ENCODE data around the gene FAM151A. TPM values are rescaled to one million over a fixed set of nuclear protein-coding genes. Genes with fewer than 3 reads are reported as not detected.
A peak's percentile ranks its signal among the peaks of the same experiment; 100 is the strongest.

FAM151A gene
- polyA plus RNA-seq, 4 donors = 1.4 to 22.0 (median 1.6) TPM

GRCh38 chr1:54580856-54581550 is 42.3 kb downstream of the FAM151A start:
- DNase-seq (no peak), FAIRE-seq (no peak)
- no peaks in the 10 kb centered on the region for H3K9me3 ChIP-seq (ENCODE audit: control insufficient read depth in 2 of 2, insufficient read depth in 1 of 2, low read depth in 1 of 2, low read length in 1 of 2)
- no peaks in the 10 kb centered on the region for H3K27me3 ChIP-seq (ENCODE audit: control insufficient read depth in 3 of 3, insufficient read depth in 3 of 3, low read length in 3 of 3)
- peaks cover 0 to 68% (median 0%) of the 10 kb centered on the region in 3 donors for H3K36me3 ChIP-seq (ENCODE audit: control insufficient read depth in 3 of 3, insufficient read depth in 2 of 3, low read depth in 1 of 3, low read length in 3 of 3)
- peaks cover 0 to 33% (median 0%) of the 10 kb centered on the region in 3 donors for H3K4me1 ChIP-seq (ENCODE audit: control insufficient read depth in 3 of 3, insufficient read depth in 2 of 3, low read depth in 1 of 3, low read length in 2 of 3)
- no peak overlapping the region for H3K4me3 ChIP-seq (ENCODE audit: low read depth in 1 of 3, low read length in 3 of 3)
- H3K27ac ChIP-seq (ENCODE audit: low read depth in 1 of 3, low read length in 2 of 3) = peak overlapping the region in 1 of 3 donors; percentile 21
- WGBS, 3 donors = 65 to 83% (median 72%) methylated on average over 11 of the region's 11 CpGs

DNA sequence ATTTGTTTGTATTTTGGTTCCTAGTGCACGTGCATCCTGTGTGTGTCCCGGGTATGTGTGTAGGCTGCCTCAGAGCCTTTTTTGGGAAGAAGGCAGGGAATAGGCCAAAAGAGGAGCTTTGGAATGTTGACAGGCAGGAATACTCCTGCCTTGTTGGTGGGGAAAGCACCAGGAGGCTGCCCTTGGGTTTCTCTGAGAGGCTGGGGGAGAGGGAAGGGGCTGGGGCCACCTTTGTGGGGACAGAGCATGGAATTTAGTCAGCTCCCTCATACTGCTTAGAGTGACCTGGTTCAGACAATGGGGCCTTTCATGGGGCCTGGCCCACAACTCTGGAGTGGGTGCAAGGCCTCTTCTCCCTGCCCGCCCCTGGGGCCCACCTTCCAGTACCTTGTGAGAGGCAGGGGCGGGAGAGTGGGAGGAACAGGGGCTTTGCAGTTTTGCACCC is 44.0 kb downstream of the FAM151A start:
- WGBS, 3 donors = 67 to 87% (median 87%) methylated on average over 4 of the region's 4 CpGs
- DNase-seq = peak in 1 of 2 donors; percentile 30
- peaks cover 0 to 33% (median 0%) of the 10 kb centered on the region in 3 donors for H3K4me1 ChIP-seq (ENCODE audit: control insufficient read depth in 3 of 3, insufficient read depth in 2 of 3, low read depth in 1 of 3, low read length in 2 of 3)

GRCh38 chr1:54577612-54578011 is 45.7 kb downstream of the FAM151A start:
- H3K4me3 ChIP-seq (ENCODE audit: low read depth in 1 of 3, low read length in 3 of 3) = no peak overlapping the region
- H3K36me3 ChIP-seq (ENCODE audit: control insufficient read depth in 3 of 3, insufficient read depth in 2 of 3, low read depth in 1 of 3, low read length in 3 of 3) = peaks cover 0 to 58% (median 1%) of the 10 kb centered on the region in 3 donors
- no peaks in the 10 kb centered on the region for H3K27me3 ChIP-seq (ENCODE audit: control insufficient read depth in 3 of 3, insufficient read depth in 3 of 3, low read length in 3 of 3)
- DNase-seq (peak in 1 of 2 donors; percentile 82), FAIRE-seq (no peak)
- H3K4me1 ChIP-seq (ENCODE audit: control insufficient read depth in 3 of 3, insufficient read depth in 2 of 3, low read depth in 1 of 3, low read length in 2 of 3) = peaks cover 0 to 33% (median 2%) of the 10 kb centered on the region in 3 donors
- no peak overlapping the region for H3K27ac ChIP-seq (ENCODE audit: low read depth in 1 of 3, low read length in 2 of 3)
- H3K9me3 ChIP-seq (ENCODE audit: control insufficient read depth in 2 of 2, insufficient read depth in 1 of 2, low read depth in 1 of 2, low read length in 1 of 2) = no peaks in the 10 kb centered on the region
- WGBS, 3 donors = 48 to 70% (median 57%) methylated on average over 6 of the region's 6 CpGs

More for the DNA sequence above, 44.0 kb downstream of the FAM151A start:
- no peaks in the 10 kb centered on the region for H3K9me3 ChIP-seq (ENCODE audit: control insufficient read depth in 2 of 2, insufficient read depth in 1 of 2, low read depth in 1 of 2, low read length in 1 of 2)
- H3K27me3 ChIP-seq (ENCODE audit: control insufficient read depth in 3 of 3, insufficient read depth in 3 of 3, low read length in 3 of 3) = no peaks in the 10 kb centered on the region
- H3K4me3 ChIP-seq (ENCODE audit: low read depth in 1 of 3, low read length in 3 of 3) = no peak overlapping the region
- no peak for FAIRE-seq
- peaks cover 0 to 63% (median 0%) of the 10 kb centered on the region in 3 donors for H3K36me3 ChIP-seq (ENCODE audit: control insufficient read depth in 3 of 3, insufficient read depth in 2 of 3, low read depth in 1 of 3, low read length in 3 of 3)
- H3K27ac ChIP-seq (ENCODE audit: low read depth in 1 of 3, low read length in 2 of 3) = peak overlapping the region in 2 of 3 donors; percentile 5 to 33

DNA sequence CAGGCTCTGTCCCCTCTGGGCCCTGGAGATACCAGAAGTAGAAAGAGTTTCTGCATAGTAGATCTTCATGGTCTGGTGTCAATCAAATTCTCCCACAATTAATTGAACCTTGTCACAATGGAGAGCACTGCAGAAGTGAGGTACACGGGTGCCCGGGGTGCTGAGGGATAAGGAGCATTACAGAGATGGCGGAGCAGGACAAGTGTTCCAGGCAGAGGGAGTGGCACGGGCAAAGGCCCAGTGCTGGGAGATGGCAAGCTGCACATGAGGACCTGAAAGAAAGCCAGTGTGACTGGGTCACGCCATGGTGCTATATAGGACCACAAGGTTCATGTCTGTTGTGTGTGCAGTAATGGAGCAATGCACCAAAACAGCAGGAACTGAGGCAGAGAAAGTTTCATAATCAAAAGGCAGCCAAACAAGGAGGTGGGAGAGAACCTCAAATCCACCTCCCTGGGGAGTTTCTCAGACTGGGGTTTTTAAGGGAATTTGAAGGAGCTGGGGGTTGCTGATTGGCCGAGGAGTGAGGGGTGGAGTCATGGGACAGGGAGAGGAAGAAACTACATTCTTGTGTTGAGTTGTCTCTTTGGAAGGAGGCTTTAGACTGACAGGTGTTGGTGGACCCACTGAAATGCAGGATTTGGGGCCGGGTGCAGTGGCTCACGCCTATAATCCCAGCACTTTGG is 47.6 kb downstream of the FAM151A start:
- H3K4me1 ChIP-seq (ENCODE audit: control insufficient read depth in 3 of 3, insufficient read depth in 2 of 3, low read depth in 1 of 3, low read length in 2 of 3) = peaks cover 0 to 25% (median 2%) of the 10 kb centered on the region in 3 donors
- 86 to 94% (median 91%) methylated on average over 8 of the region's 8 CpGs for WGBS, 3 donors
- H3K27me3 ChIP-seq (ENCODE audit: control insufficient read depth in 3 of 3, insufficient read depth in 3 of 3, low read length in 3 of 3) = no peaks in the 10 kb centered on the region
- peaks cover 0 to 50% (median 1%) of the 10 kb centered on the region in 3 donors for H3K36me3 ChIP-seq (ENCODE audit: control insufficient read depth in 3 of 3, insufficient read depth in 2 of 3, low read depth in 1 of 3, low read length in 3 of 3)
- FAIRE-seq = no peak
- no peaks in the 10 kb centered on the region for H3K9me3 ChIP-seq (ENCODE audit: control insufficient read depth in 2 of 2, insufficient read depth in 1 of 2, low read depth in 1 of 2, low read length in 1 of 2)
- no peak overlapping the region for H3K4me3 ChIP-seq (ENCODE audit: low read depth in 1 of 3, low read length in 3 of 3)
- DNase-seq = peak in 1 of 2 donors; percentile 25
- H3K27ac ChIP-seq (ENCODE audit: low read depth in 1 of 3, low read length in 2 of 3) = no peak overlapping the region

DNA sequence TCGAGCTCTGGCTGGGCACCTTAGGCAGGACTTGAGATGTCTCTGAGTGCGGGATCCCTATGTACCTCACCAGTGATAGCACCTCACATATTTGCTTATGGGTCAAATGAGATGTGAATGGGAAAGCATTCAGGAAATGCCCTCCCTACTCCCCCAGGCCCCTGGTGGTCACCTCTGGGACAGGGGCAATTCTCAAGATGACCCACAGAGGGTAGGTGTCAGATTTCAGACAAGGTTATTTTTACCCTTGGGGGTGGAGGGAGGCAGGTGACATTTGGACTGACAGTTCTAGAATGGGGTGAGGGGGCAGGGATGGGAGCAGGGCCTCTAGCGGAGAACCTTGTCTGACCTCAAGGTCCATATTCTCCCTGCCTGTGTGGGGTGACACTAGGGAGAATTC is 48.2 kb downstream of the FAM151A start:
- H3K4me1 ChIP-seq (ENCODE audit: control insufficient read depth in 3 of 3, insufficient read depth in 2 of 3, low read depth in 1 of 3, low read length in 2 of 3) = peaks cover 0 to 22% (median 2%) of the 10 kb centered on the region in 3 donors
- H3K9me3 ChIP-seq (ENCODE audit: control insufficient read depth in 2 of 2, insufficient read depth in 1 of 2, low read depth in 1 of 2, low read length in 1 of 2) = no peaks in the 10 kb centered on the region
- 89 to 94% (median 93%) methylated on average over 3 of the region's 3 CpGs for WGBS, 3 donors
- FAIRE-seq (no peak), DNase-seq (no peak)
- H3K27ac ChIP-seq (ENCODE audit: low read depth in 1 of 3, low read length in 2 of 3) = no peak overlapping the region
- no peak overlapping the region for H3K4me3 ChIP-seq (ENCODE audit: low read depth in 1 of 3, low read length in 3 of 3)
- no peaks in the 10 kb centered on the region for H3K27me3 ChIP-seq (ENCODE audit: control insufficient read depth in 3 of 3, insufficient read depth in 3 of 3, low read length in 3 of 3)
- peaks cover 0 to 50% (median 1%) of the 10 kb centered on the region in 3 donors for H3K36me3 ChIP-seq (ENCODE audit: control insufficient read depth in 3 of 3, insufficient read depth in 2 of 3, low read depth in 1 of 3, low read length in 3 of 3)

GRCh38 chr1:54574158-54574778 is 49.1 kb downstream of the FAM151A start:
- no peaks in the 10 kb centered on the region for H3K27me3 ChIP-seq (ENCODE audit: control insufficient read depth in 3 of 3, insufficient read depth in 3 of 3, low read length in 3 of 3)
- 77 to 84% (median 82%) methylated on average over 12 of the region's 12 CpGs for WGBS, 3 donors
- H3K9me3 ChIP-seq (ENCODE audit: control insufficient read depth in 2 of 2, insufficient read depth in 1 of 2, low read depth in 1 of 2, low read length in 1 of 2) = no peaks in the 10 kb centered on the region
- H3K4me3 ChIP-seq (ENCODE audit: low read depth in 1 of 3, low read length in 3 of 3) = no peak overlapping the region
- no peak overlapping the region for H3K27ac ChIP-seq (ENCODE audit: low read depth in 1 of 3, low read length in 2 of 3)
- peaks cover 0 to 13% (median 2%) of the 10 kb centered on the region in 3 donors for H3K4me1 ChIP-seq (ENCODE audit: control insufficient read depth in 3 of 3, insufficient read depth in 2 of 3, low read depth in 1 of 3, low read length in 2 of 3)
- FAIRE-seq (no peak), DNase-seq (peak in 1 of 2 donors; percentile 44)
- peaks cover 0 to 50% (median 1%) of the 10 kb centered on the region in 3 donors for H3K36me3 ChIP-seq (ENCODE audit: control insufficient read depth in 3 of 3, insufficient read depth in 2 of 3, low read depth in 1 of 3, low read length in 3 of 3)

- Histone ChIP-seq H3K27me3 (ENCODE audit: control insufficient read depth in 3 of 3, insufficient read depth in 3 of 3, low read length in 3 of 3) (no peaks in the 10 kb centered on the region), H3K4me1 (ENCODE audit: control insufficient read depth in 3 of 3, insufficient read depth in 2 of 3, low read depth in 1 of 3, low read length in 2 of 3) (peaks cover 0 to 4% (median 0%) of the 10 kb centered on the region in 3 donors), H3K4me3 (ENCODE audit: low read depth in 1 of 3, low read length in 3 of 3) (no peak overlapping the region), H3K9me3 (ENCODE audit: control insufficient read depth in 2 of 2, insufficient read depth in 1 of 2, low read depth in 1 of 2, low read length in 1 of 2) (no peaks in the 10 kb centered on the region), H3K27ac (ENCODE audit: low read depth in 1 of 3, low read length in 2 of 3) (no peak overlapping the region), H3K36me3 (ENCODE audit: control insufficient read depth in 3 of 3, insufficient read depth in 2 of 3, low read depth in 1 of 3, low read length in 3 of 3) (peaks cover 0 to 58% (median 1%) of the 10 kb centered on the region in 3 donors)
- no peak for FAIRE-seq
- WGBS, 3 donors = 68 to 75% (median 74%) methylated on average over 3 of the region's 3 CpGs
- DNase-seq = no peak
Measured at GRCh38 chr1:54572542-54572850, 50.8 kb downstream of the FAM151A start.

DNA sequence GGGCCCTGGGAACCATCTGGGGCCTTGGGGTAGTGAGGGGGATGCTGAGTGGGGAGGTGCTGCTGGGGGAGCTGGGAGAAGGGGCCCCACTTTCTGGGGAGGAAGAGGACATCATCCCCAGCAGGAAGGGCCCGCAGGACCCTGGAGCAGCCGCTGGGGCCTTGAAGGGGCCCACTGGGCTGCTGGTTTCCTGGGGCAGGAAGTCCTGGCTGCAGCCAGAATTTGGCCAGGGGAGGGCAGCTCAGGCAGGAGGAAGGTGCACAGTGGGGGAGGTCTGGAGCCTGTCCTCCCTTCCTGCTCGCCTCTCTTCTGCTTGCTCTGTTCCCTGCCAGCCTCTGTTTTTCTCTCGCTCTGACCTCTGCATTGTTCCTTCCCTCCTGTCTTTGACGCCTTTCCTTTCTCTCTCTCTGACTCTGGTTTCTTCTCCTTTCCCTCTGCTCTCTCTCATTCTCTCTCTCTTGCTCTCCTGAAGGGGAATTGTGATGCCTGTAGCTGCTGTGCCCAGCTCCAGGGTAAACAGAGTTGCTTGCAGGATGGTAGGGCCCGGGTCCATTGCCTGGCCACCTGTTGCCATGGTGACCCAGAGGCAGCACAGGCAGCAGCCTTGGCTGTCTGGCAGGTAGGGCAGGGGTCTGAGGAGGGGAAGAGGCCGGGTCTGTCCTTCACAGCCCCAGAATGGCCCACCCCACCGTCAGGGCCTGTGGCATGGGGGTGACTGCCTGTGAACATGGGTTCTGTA is 51.4 kb downstream of the FAM151A start:
- 64 to 73% (median 72%) methylated on average over 8 of the region's 8 CpGs for WGBS, 3 donors
- Histone ChIP-seq H3K4me3 (ENCODE audit: low read depth in 1 of 3, low read length in 3 of 3) (no peak overlapping the region), H3K4me1 (ENCODE audit: control insufficient read depth in 3 of 3, insufficient read depth in 2 of 3, low read depth in 1 of 3, low read length in 2 of 3) (peaks cover 0 to 4% (median 1%) of the 10 kb centered on the region in 3 donors), H3K36me3 (ENCODE audit: control insufficient read depth in 3 of 3, insufficient read depth in 2 of 3, low read depth in 1 of 3, low read length in 3 of 3) (peaks cover 0 to 60% (median 1%) of the 10 kb centered on the region in 3 donors), H3K27me3 (ENCODE audit: control insufficient read depth in 3 of 3, insufficient read depth in 3 of 3, low read length in 3 of 3) (no peaks in the 10 kb centered on the region), H3K9me3 (ENCODE audit: control insufficient read depth in 2 of 2, insufficient read depth in 1 of 2, low read depth in 1 of 2, low read length in 1 of 2) (no peaks in the 10 kb centered on the region), H3K27ac (ENCODE audit: low read depth in 1 of 3, low read length in 2 of 3) (no peak overlapping the region)
- DNase-seq = no peak
- no peak for FAIRE-seq
